ENCODE measurements around the gene VSIG8.

The VSIG8 gene

GRCh38 chr1:159867664-159868026 is 5.2 kb upstream of the VSIG8 start:
- Histone ChIP-seq H3K9ac (ENCODE audit: low read length) (no peak overlapping the region), H3K9me3 (ENCODE audit: control insufficient read depth, low read depth, low read length) (no peaks in the 10 kb centered on the region), H3K27ac (ENCODE audit: low read length) (no peak overlapping the region), H3K4me1 (ENCODE audit: control insufficient read depth, low read depth, low read length) (no peaks in the 10 kb centered on the region), H3K4me3 (ENCODE audit: low read length) (no peak overlapping the region), H3K36me3 (ENCODE audit: control insufficient read depth, low read depth, low read length) (no peaks in the 10 kb centered on the region), H3K27me3 (ENCODE audit: control insufficient read depth, insufficient read depth, low read length) (no peaks in the 10 kb centered on the region)

- H3K9ac ChIP-seq (ENCODE audit: low read length), result no peak overlapping the region
- no peaks in the 10 kb centered on the region for H3K27me3 ChIP-seq (ENCODE audit: control insufficient read depth, insufficient read depth, low read length)
- H3K9me3 ChIP-seq (ENCODE audit: control insufficient read depth, low read depth, low read length), result no peaks in the 10 kb centered on the region
- H3K4me3 ChIP-seq (ENCODE audit: low read length), result no peak overlapping the region
- H3K4me1 ChIP-seq (ENCODE audit: control insufficient read depth, low read depth, low read length), result no peaks in the 10 kb centered on the region
- no peaks in the 10 kb centered on the region for H3K36me3 ChIP-seq (ENCODE audit: control insufficient read depth, low read depth, low read length)
- H3K27ac ChIP-seq (ENCODE audit: low read length), result no peak overlapping the region
Measured at GRCh38 chr1:159866905-159867663, 4.6 kb upstream of the VSIG8 start.

GRCh38 chr1:159866066-159866465 is 3.6 kb upstream of the VSIG8 start:
- Histone ChIP-seq H3K9me3 (ENCODE audit: control insufficient read depth, low read depth, low read length) (no peaks in the 10 kb centered on the region), H3K9ac (ENCODE audit: low read length) (no peak overlapping the region), H3K27ac (ENCODE audit: low read length) (no peak overlapping the region), H3K27me3 (ENCODE audit: control insufficient read depth, insufficient read depth, low read length) (no peaks in the 10 kb centered on the region), H3K4me1 (ENCODE audit: control insufficient read depth, low read depth, low read length) (no peaks in the 10 kb centered on the region), H3K36me3 (ENCODE audit: control insufficient read depth, low read depth, low read length) (no peaks in the 10 kb centered on the region), H3K4me3 (ENCODE audit: low read length) (no peak overlapping the region)

- Histone ChIP-seq H3K9me3 (ENCODE audit: control insufficient read depth, low read depth, low read length) (no peaks in the 10 kb centered on the region), H3K9ac (ENCODE audit: low read length) (no peak overlapping the region), H3K36me3 (ENCODE audit: control insufficient read depth, low read depth, low read length) (no peaks in the 10 kb centered on the region), H3K27ac (ENCODE audit: low read length) (no peak overlapping the region), H3K4me1 (ENCODE audit: control insufficient read depth, low read depth, low read length) (no peaks in the 10 kb centered on the region), H3K27me3 (ENCODE audit: control insufficient read depth, insufficient read depth, low read length) (no peaks in the 10 kb centered on the region), H3K4me3 (ENCODE audit: low read length) (no peak overlapping the region)
Measured at GRCh38 chr1:159864262-159864661, 1.8 kb upstream of the VSIG8 start.

- Histone ChIP-seq H3K4me3 (ENCODE audit: low read length) (no peak overlapping the region), H3K36me3 (ENCODE audit: control insufficient read depth, low read depth, low read length) (no peaks in the 10 kb centered on the region), H3K4me1 (ENCODE audit: control insufficient read depth, low read depth, low read length) (no peaks in the 10 kb centered on the region), H3K27me3 (ENCODE audit: control insufficient read depth, insufficient read depth, low read length) (peaks cover under 1% of the 10 kb centered on the region), H3K27ac (ENCODE audit: low read length) (no peak overlapping the region), H3K9ac (ENCODE audit: low read length) (no peak overlapping the region), H3K9me3 (ENCODE audit: control insufficient read depth, low read depth, low read length) (no peaks in the 10 kb centered on the region)
Measured at GRCh38 chr1:159862031-159862430, 426 bp downstream of the VSIG8 start.

GRCh38 chr1:159861218-159861617 is 1.2 kb downstream of the VSIG8 start:
- Histone ChIP-seq H3K4me1 (ENCODE audit: control insufficient read depth, low read depth, low read length) (no peaks in the 10 kb centered on the region), H3K4me3 (ENCODE audit: low read length) (no peak overlapping the region)

GRCh38 chr1:159860456-159860855 is 2.0 kb downstream of the VSIG8 start:
- no peaks in the 10 kb centered on the region for H3K4me1 ChIP-seq (ENCODE audit: control insufficient read depth, low read depth, low read length)
- H3K9ac ChIP-seq (ENCODE audit: low read length), result no peak overlapping the region
- no peaks in the 10 kb centered on the region for H3K9me3 ChIP-seq (ENCODE audit: control insufficient read depth, low read depth, low read length)
- no peaks in the 10 kb centered on the region for H3K36me3 ChIP-seq (ENCODE audit: control insufficient read depth, low read depth, low read length)
- peaks cover 16% of the 10 kb centered on the region for H3K27me3 ChIP-seq (ENCODE audit: control insufficient read depth, insufficient read depth, low read length)
- H3K27ac ChIP-seq (ENCODE audit: low read length), result no peak overlapping the region
- no peak overlapping the region for H3K4me3 ChIP-seq (ENCODE audit: low read length)

More at GRCh38 chr1:159861218-159861617, 1.2 kb downstream of the VSIG8 start:
- H3K27ac ChIP-seq (ENCODE audit: low read length), result no peak overlapping the region
- peaks cover 8% of the 10 kb centered on the region for H3K27me3 ChIP-seq (ENCODE audit: control insufficient read depth, insufficient read depth, low read length)
- H3K36me3 ChIP-seq (ENCODE audit: control insufficient read depth, low read depth, low read length), result no peaks in the 10 kb centered on the region
- no peak overlapping the region for H3K9ac ChIP-seq (ENCODE audit: low read length)
- H3K9me3 ChIP-seq (ENCODE audit: control insufficient read depth, low read depth, low read length), result no peaks in the 10 kb centered on the region

GRCh38 chr1:159859767-159860322 is 2.6 kb downstream of the VSIG8 start:
- peaks cover 22% of the 10 kb centered on the region for H3K27me3 ChIP-seq (ENCODE audit: control insufficient read depth, insufficient read depth, low read length)
- no peaks in the 10 kb centered on the region for H3K9me3 ChIP-seq (ENCODE audit: control insufficient read depth, low read depth, low read length)
- H3K4me3 ChIP-seq (ENCODE audit: low read length), result no peak overlapping the region
- H3K36me3 ChIP-seq (ENCODE audit: control insufficient read depth, low read depth, low read length), result no peaks in the 10 kb centered on the region
- no peaks in the 10 kb centered on the region for H3K4me1 ChIP-seq (ENCODE audit: control insufficient read depth, low read depth, low read length)
- H3K27ac ChIP-seq (ENCODE audit: low read length), result no peak overlapping the region
- no peak overlapping the region for H3K9ac ChIP-seq (ENCODE audit: low read length)

GRCh38 chr1:159857889-159858288 is 4.6 kb downstream of the VSIG8 start:
- Histone ChIP-seq H3K9me3 (ENCODE audit: control insufficient read depth, low read depth, low read length) (no peaks in the 10 kb centered on the region), H3K4me1 (ENCODE audit: control insufficient read depth, low read depth, low read length) (no peaks in the 10 kb centered on the region), H3K27me3 (ENCODE audit: control insufficient read depth, insufficient read depth, low read length) (peaks cover 42% of the 10 kb centered on the region), H3K9ac (ENCODE audit: low read length) (no peak overlapping the region), H3K36me3 (ENCODE audit: control insufficient read depth, low read depth, low read length) (no peaks in the 10 kb centered on the region), H3K27ac (ENCODE audit: low read length) (no peak overlapping the region), H3K4me3 (ENCODE audit: low read length) (no peak overlapping the region)

- Histone ChIP-seq H3K27me3 (ENCODE audit: control insufficient read depth, insufficient read depth, low read length) (peaks cover 45% of the 10 kb centered on the region), H3K27ac (ENCODE audit: low read length) (no peak overlapping the region), H3K4me3 (ENCODE audit: low read length) (no peak overlapping the region), H3K9me3 (ENCODE audit: control insufficient read depth, low read depth, low read length) (no peaks in the 10 kb centered on the region), H3K4me1 (ENCODE audit: control insufficient read depth, low read depth, low read length) (no peaks in the 10 kb centered on the region), H3K9ac (ENCODE audit: low read length) (no peak overlapping the region), H3K36me3 (ENCODE audit: control insufficient read depth, low read depth, low read length) (no peaks in the 10 kb centered on the region)
Measured at GRCh38 chr1:159856576-159856975, 5.9 kb downstream of the VSIG8 start.

- Histone ChIP-seq H3K4me3 (ENCODE audit: low read length) (no peak overlapping the region), H3K27me3 (ENCODE audit: control insufficient read depth, insufficient read depth, low read length) (peaks cover 45% of the 10 kb centered on the region), H3K9me3 (ENCODE audit: control insufficient read depth, low read depth, low read length) (no peaks in the 10 kb centered on the region), H3K4me1 (ENCODE audit: control insufficient read depth, low read depth, low read length) (no peaks in the 10 kb centered on the region), H3K27ac (ENCODE audit: low read length) (no peak overlapping the region), H3K36me3 (ENCODE audit: control insufficient read depth, low read depth, low read length) (no peaks in the 10 kb centered on the region), H3K9ac (ENCODE audit: low read length) (no peak overlapping the region)
Measured at GRCh38 chr1:159855709-159856108, 6.7 kb downstream of the VSIG8 start.

GRCh38 chr1:159854693-159855192 is 7.7 kb downstream of the VSIG8 start:
- Histone ChIP-seq H3K27me3 (ENCODE audit: control insufficient read depth, insufficient read depth, low read length) (peaks cover 45% of the 10 kb centered on the region), H3K4me1 (ENCODE audit: control insufficient read depth, low read depth, low read length) (no peaks in the 10 kb centered on the region), H3K36me3 (ENCODE audit: control insufficient read depth, low read depth, low read length) (no peaks in the 10 kb centered on the region), H3K9me3 (ENCODE audit: control insufficient read depth, low read depth, low read length) (no peaks in the 10 kb centered on the region), H3K27ac (ENCODE audit: low read length) (no peak overlapping the region), H3K4me3 (ENCODE audit: low read length) (peak overlapping the region; percentile 59), H3K9ac (ENCODE audit: low read length) (no peak overlapping the region)
